ENCODE results near the gene EGLN3.

The EGLN3 gene

DNA sequence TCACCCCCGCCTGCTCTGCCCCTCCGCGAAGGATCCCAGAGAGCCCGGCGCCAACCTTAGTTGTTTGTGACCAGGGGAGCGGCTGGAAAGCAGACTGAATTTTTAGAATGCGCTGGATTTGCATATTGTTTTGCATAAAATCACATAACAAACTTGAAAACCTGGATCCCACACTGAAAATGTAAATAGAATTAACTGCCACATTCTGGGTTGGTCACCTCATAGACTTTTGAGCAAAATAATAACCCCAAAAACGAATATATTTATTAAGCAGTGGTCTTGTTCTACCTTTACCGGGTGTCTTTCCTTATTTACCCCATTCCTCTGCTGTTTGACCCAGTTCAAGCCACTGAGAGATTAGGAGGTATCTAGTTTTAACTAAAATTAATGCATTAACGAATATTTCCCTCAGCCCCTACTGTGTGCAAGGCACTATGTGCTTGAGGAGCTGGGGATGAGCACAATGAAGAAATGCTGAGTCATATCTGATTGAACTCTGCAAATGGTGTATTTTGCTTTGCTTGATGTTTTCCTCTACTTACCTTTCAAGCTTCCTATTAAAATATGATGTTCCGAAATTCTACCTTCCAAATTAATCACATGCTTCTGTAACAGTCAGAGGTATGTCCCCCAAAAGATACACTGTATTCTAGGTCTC lies 438 bp upstream of the EGLN3 start:
- peaks cover 6% of the 10 kb centered on the region for H3K4me1 ChIP-seq (ENCODE audit: low read depth, poor library complexity, severe bottlenecking)
- H3K36me3 ChIP-seq (ENCODE audit: insufficient read depth): no peaks in the 10 kb centered on the region
- no peak overlapping the region for H3K4me3 ChIP-seq (IDR thresholded peaks at IDR 0.05; ENCODE audit: insufficient read depth, low read depth, low read length)
- H3K4me2 ChIP-seq: peak overlapping the region; percentile 78
- peak overlapping the region; percentile 71 for H2AFZ ChIP-seq (ENCODE audit: low read depth)
- H3K79me2 ChIP-seq (ENCODE audit: insufficient read depth, low read depth): no peaks in the 10 kb centered on the region
- no peak overlapping the region for H3K27ac ChIP-seq
- H3K27me3 ChIP-seq (ENCODE audit: insufficient read depth, low read depth): no peaks in the 10 kb centered on the region
- H4K20me1 ChIP-seq (ENCODE audit: insufficient read depth): no peaks in the 10 kb centered on the region
- H3K9ac ChIP-seq: peak overlapping the region; percentile 44; the same call in 1 of the 2 replicates
- TF ChIP-seq, protein P1, sequence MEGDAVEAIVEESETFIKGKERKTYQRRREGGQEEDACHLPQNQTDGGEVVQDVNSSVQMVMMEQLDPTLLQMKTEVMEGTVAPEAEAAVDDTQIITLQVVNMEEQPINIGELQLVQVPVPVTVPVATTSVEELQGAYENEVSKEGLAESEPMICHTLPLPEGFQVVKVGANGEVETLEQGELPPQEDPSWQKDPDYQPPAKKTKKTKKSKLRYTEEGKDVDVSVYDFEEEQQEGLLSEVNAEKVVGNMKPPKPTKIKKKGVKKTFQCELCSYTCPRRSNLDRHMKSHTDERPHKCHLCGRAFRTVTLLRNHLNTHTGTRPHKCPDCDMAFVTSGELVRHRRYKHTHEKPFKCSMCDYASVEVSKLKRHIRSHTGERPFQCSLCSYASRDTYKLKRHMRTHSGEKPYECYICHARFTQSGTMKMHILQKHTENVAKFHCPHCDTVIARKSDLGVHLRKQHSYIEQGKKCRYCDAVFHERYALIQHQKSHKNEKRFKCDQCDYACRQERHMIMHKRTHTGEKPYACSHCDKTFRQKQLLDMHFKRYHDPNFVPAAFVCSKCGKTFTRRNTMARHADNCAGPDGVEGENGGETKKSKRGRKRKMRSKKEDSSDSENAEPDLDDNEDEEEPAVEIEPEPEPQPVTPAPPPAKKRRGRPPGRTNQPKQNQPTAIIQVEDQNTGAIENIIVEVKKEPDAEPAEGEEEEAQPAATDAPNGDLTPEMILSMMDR (conservative IDR thresholded peaks at IDR 0.05; ENCODE audit: low read depth, low read length): no peak

DNA sequence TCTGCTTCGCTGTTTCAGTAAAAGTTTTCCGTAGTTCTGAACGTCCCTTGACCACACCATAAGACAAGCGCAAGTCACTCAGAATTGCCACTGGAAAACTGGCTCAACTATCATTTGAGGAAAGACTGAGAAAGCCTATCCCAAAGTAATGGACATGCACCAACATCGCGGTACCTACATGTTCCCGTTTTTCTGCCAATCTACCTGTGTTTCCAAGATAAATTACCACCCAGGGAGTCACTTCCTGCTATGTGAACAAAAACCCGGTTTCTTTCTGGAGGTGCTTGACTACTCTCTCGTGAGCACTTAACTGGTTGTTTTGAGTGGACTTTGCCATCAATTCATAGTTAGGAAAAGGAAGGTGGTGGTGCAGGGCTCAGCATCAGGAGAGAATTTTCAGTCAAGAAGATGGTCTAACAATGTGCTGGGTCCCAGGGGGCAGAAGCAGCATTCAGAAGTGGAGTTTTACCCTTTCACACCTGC lies 1.4 kb downstream of the EGLN3 start:
- no peaks in the 10 kb centered on the region for H3K79me2 ChIP-seq (ENCODE audit: insufficient read depth, low read depth)
- H3K4me2 ChIP-seq: no peak overlapping the region
- no peaks in the 10 kb centered on the region for H4K20me1 ChIP-seq (ENCODE audit: insufficient read depth)
- no peaks in the 10 kb centered on the region for H3K27me3 ChIP-seq (ENCODE audit: insufficient read depth, low read depth)
- H3K4me1 ChIP-seq (ENCODE audit: low read depth, poor library complexity, severe bottlenecking): peaks cover 6% of the 10 kb centered on the region
- no peak overlapping the region for H3K9ac ChIP-seq
- no peaks in the 10 kb centered on the region for H3K36me3 ChIP-seq (ENCODE audit: insufficient read depth)
- H2AFZ ChIP-seq (ENCODE audit: low read depth): no peak overlapping the region
- TF ChIP-seq, protein P1 (conservative IDR thresholded peaks at IDR 0.05; ENCODE audit: low read depth, low read length): no peak
- H3K4me3 ChIP-seq (IDR thresholded peaks at IDR 0.05; ENCODE audit: insufficient read depth, low read depth, low read length): no peak overlapping the region
- H3K27ac ChIP-seq: no peak overlapping the region

DNA sequence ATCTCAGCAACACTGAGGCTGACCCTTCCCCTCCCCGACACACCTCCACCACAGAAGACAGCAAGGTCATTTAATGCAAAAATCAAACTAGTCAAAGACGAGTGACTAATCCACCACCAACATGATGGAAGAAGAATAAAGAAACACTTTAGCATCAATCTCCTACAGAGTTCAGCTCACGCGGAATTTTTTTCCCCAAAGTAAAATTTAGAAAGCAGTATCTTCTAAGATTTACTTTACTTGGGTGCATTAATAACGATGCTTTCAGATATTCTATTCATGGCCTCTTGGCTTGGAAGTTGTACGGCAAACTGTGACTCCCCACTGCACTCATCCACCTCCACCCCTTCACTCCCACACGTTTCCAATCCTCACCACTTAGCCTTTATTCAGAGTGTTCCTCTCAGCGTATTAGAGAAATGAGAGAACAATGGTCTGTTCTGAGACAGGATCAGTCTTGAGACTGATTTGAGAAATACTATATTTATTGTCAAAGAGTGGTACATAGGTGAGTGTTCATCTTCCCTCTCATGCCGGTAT lies 1.9 kb downstream of the EGLN3 start:
- no peaks in the 10 kb centered on the region for H3K27me3 ChIP-seq (ENCODE audit: insufficient read depth, low read depth)
- peaks cover 6% of the 10 kb centered on the region for H3K4me1 ChIP-seq (ENCODE audit: low read depth, poor library complexity, severe bottlenecking)
- TF ChIP-seq, protein P1 (conservative IDR thresholded peaks at IDR 0.05; ENCODE audit: low read depth, low read length): no peak
- no peaks in the 10 kb centered on the region for H3K36me3 ChIP-seq (ENCODE audit: insufficient read depth)
- no peak overlapping the region for H3K9ac ChIP-seq
- H3K79me2 ChIP-seq (ENCODE audit: insufficient read depth, low read depth): no peaks in the 10 kb centered on the region
- H2AFZ ChIP-seq (ENCODE audit: low read depth): no peak overlapping the region
- H3K27ac ChIP-seq: no peak overlapping the region
- H4K20me1 ChIP-seq (ENCODE audit: insufficient read depth): no peaks in the 10 kb centered on the region
- H3K4me2 ChIP-seq: no peak overlapping the region
- no peak overlapping the region for H3K4me3 ChIP-seq (IDR thresholded peaks at IDR 0.05; ENCODE audit: insufficient read depth, low read depth, low read length)

DNA sequence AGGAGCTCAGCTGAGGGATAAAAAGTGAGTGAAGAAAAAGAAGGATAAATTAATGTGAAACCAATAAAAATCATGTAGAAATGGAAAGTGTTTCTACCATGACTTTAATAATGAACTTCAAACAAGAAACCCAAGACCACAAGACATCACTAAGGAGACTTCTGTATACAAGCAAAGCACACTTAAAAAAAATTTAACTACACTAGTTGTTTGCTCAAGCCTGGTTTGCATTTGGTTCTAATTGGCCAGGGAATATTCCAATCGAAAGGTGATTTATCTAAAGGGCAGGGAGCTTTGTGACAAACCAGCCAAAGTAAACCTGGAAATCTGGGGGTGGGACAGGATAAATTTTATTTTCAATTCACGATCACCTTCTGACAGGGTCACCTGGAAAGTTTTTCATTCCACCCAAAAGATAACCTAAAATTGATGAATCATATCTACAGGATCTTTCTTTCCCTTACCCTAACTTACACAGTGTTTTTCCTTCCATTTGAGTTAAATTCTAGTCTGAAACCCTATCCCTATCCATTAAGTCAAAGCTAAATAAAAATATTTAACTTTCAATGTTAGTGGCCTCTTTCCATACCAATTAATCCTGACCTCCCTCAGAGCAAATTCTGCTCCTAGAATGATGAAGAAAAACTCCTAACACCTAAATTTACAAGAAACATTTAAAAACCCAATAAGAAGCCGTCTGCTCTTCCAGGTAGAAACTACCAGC lies 2.6 kb downstream of the EGLN3 start:
- H3K4me2 ChIP-seq: no peak overlapping the region
- no peaks in the 10 kb centered on the region for H3K36me3 ChIP-seq (ENCODE audit: insufficient read depth)
- no peak overlapping the region for H3K4me3 ChIP-seq (IDR thresholded peaks at IDR 0.05; ENCODE audit: insufficient read depth, low read depth, low read length)
- TF ChIP-seq, protein P1 (conservative IDR thresholded peaks at IDR 0.05; ENCODE audit: low read depth, low read length): no peak
- no peaks in the 10 kb centered on the region for H3K27me3 ChIP-seq (ENCODE audit: insufficient read depth, low read depth)
- no peak overlapping the region for H2AFZ ChIP-seq (ENCODE audit: low read depth)
- H3K27ac ChIP-seq: no peak overlapping the region
- peaks cover 6% of the 10 kb centered on the region for H3K4me1 ChIP-seq (ENCODE audit: low read depth, poor library complexity, severe bottlenecking)
- H3K79me2 ChIP-seq (ENCODE audit: insufficient read depth, low read depth): no peaks in the 10 kb centered on the region
- H4K20me1 ChIP-seq (ENCODE audit: insufficient read depth): no peaks in the 10 kb centered on the region
- H3K9ac ChIP-seq: no peak overlapping the region

All from KMS-11 (cell line).